Astrocyte (in vitro differentiated cells and primary cell): Measurements from ENCODE around the gene CRIM1. TPM values are rescaled to one million over a fixed set of nuclear protein-coding genes. Genes with fewer than 3 reads are reported as not detected.

Source experiments
- DNase-seq: peaks from one replicate; pipeline ENCODE4 v3.0.0-alpha.2; 2010; ENCODE audit warnings: low read depth
- FAIRE-seq: peaks from 2 replicates; lab custom pipeline; 2011; peaks lifted over from hg19 to GRCh38; lab: Jason Lieb, UNC
- H2AFZ ChIP-seq: 2 replicates; pipeline ENCODE4 v1.6.0; 2012; ENCODE audit warnings: low read depth, low read length, inconsistent platforms
- H3K27ac ChIP-seq: 2 replicates; pipeline ENCODE4 v1.5.1; 2011; ENCODE audit warnings: low read depth, low read length, inconsistent platforms
- H3K27me3 ChIP-seq: 2 replicates; pipeline ENCODE4 v1.6.0; 2011; ENCODE audit warnings: low read length, inconsistent platforms; ENCODE audit not compliant: insufficient read depth
- H3K36me3 ChIP-seq: 2 replicates; pipeline ENCODE4 v1.5.1; 2011; ENCODE audit warnings: low read length, inconsistent platforms; ENCODE audit not compliant: insufficient read depth
- H3K4me1 ChIP-seq: 2 replicates; pipeline ENCODE4 v1.5.1; 2011; ENCODE audit warnings: low read length, inconsistent platforms; ENCODE audit not compliant: insufficient read depth
- H3K4me2 ChIP-seq: 2 replicates; pipeline ENCODE4 v1.6.0; 2012; ENCODE audit warnings: low read length, inconsistent platforms
- H3K4me3 ChIP-seq: 2 replicates; pipeline ENCODE4 v1.5.1; 2011; ENCODE audit warnings: low read depth, mild to moderate bottlenecking, low read length, inconsistent platforms; ENCODE audit not compliant: insufficient read depth
- H3K79me2 ChIP-seq: 2 replicates; pipeline ENCODE4 v1.6.0; 2012; ENCODE audit warnings: mild to moderate bottlenecking, low read length, inconsistent platforms; ENCODE audit not compliant: insufficient read depth
- H3K9ac ChIP-seq: 2 replicates; pipeline ENCODE4 v1.6.0; 2012; ENCODE audit warnings: mild to moderate bottlenecking, low read length, inconsistent platforms
- H3K9me3 ChIP-seq: 2 replicates; pipeline ENCODE4 v1.5.1; 2012; ENCODE audit warnings: low read depth, mild to moderate bottlenecking, low read length, inconsistent platforms; ENCODE audit not compliant: insufficient read depth
- H4K20me1 ChIP-seq: 2 replicates; pipeline ENCODE4 v1.6.0; 2012; ENCODE audit warnings: low read length, inconsistent platforms; ENCODE audit not compliant: insufficient read depth
- H3K27ac Mint-ChIP-seq: one replicate; pipeline ENCODE4 v1.8.0; 2021; ENCODE audit warnings: mild to moderate bottlenecking, mixed read lengths; ENCODE audit not compliant: unreplicated experiment
- H3K27me3 Mint-ChIP-seq: one replicate; pipeline ENCODE4 v1.8.0; 2021; ENCODE audit warnings: low read depth, mixed read lengths; ENCODE audit not compliant: unreplicated experiment
- H3K36me3 Mint-ChIP-seq: one replicate; pipeline ENCODE4 v1.8.0; 2021; ENCODE audit warnings: low read depth, mixed read lengths; ENCODE audit not compliant: unreplicated experiment
- H3K4me1 Mint-ChIP-seq: one replicate; pipeline ENCODE4 v1.8.0; 2021; ENCODE audit warnings: low read depth, mixed read lengths; ENCODE audit not compliant: unreplicated experiment
- H3K4me3 Mint-ChIP-seq: one replicate; pipeline ENCODE4 v1.8.0; 2021; ENCODE audit warnings: mild to moderate bottlenecking, moderate library complexity, mixed read lengths; ENCODE audit not compliant: unreplicated experiment
- H3K9me3 Mint-ChIP-seq: one replicate; pipeline ENCODE4 v1.8.0; 2021; ENCODE audit warnings: mild to moderate bottlenecking, mixed read lengths; ENCODE audit not compliant: unreplicated experiment
- EZH2 ChIP-seq: IDR thresholded peaks from 2 replicates; pipeline ENCODE4 v1.6.1; 2012; ENCODE audit warnings: mild to moderate bottlenecking, low read length, inconsistent platforms; ENCODE audit not compliant: insufficient read depth
- total RNA-seq: library from RNA; stranded (reverse); gene quantifications from 2 replicates; pipeline ENCODE4 v1.2.1, GENCODE V29; 2021
- TF ChIP-seq, protein P1 (sequence below): IDR thresholded peaks from 2 replicates; pipeline ENCODE4 v1.5.1; 2011; ENCODE audit warnings: low read depth, mild to moderate bottlenecking, inconsistent platforms, low read length, moderate library complexity; ENCODE audit not compliant: insufficient read depth

Gene CRIM1
- total RNA-seq, 1 donor from 2014 or later, result 180 TPM

GRCh38 chr2:36453652-36454051 is 98.1 kb downstream of the CRIM1 start:
- H3K9me3 Mint-ChIP-seq, result no peaks in the 10 kb centered on the region
- Histone ChIP-seq H3K36me3 (peaks cover 10% of the 10 kb centered on the region), H3K4me2 (peak overlapping the region; percentile 47), H3K9me3 (no peaks in the 10 kb centered on the region), H3K4me3 (no peak overlapping the region), H2AFZ (no peak overlapping the region), H3K27ac (peak overlapping the region; percentile 85), H3K79me2 (peaks cover 71% of the 10 kb centered on the region), H3K4me1 (peaks cover 82% of the 10 kb centered on the region), H3K9ac (peak overlapping the region; percentile 21), H3K27me3 (no peaks in the 10 kb centered on the region), H4K20me1 (no peaks in the 10 kb centered on the region)
- peak; percentile 17 for FAIRE-seq
- H3K4me3 Mint-ChIP-seq, result no peak overlapping the region
- TF ChIP-seq, protein P1, sequence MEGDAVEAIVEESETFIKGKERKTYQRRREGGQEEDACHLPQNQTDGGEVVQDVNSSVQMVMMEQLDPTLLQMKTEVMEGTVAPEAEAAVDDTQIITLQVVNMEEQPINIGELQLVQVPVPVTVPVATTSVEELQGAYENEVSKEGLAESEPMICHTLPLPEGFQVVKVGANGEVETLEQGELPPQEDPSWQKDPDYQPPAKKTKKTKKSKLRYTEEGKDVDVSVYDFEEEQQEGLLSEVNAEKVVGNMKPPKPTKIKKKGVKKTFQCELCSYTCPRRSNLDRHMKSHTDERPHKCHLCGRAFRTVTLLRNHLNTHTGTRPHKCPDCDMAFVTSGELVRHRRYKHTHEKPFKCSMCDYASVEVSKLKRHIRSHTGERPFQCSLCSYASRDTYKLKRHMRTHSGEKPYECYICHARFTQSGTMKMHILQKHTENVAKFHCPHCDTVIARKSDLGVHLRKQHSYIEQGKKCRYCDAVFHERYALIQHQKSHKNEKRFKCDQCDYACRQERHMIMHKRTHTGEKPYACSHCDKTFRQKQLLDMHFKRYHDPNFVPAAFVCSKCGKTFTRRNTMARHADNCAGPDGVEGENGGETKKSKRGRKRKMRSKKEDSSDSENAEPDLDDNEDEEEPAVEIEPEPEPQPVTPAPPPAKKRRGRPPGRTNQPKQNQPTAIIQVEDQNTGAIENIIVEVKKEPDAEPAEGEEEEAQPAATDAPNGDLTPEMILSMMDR, result no peak
- TF ChIP-seq EZH2, result no peak
- H3K27ac Mint-ChIP-seq, result no peak overlapping the region
- peaks cover 3% of the 10 kb centered on the region for H3K36me3 Mint-ChIP-seq
- H3K4me1 Mint-ChIP-seq, result peaks cover 28% of the 10 kb centered on the region
- no peak for DNase-seq
- no peaks in the 10 kb centered on the region for H3K27me3 Mint-ChIP-seq

DNA sequence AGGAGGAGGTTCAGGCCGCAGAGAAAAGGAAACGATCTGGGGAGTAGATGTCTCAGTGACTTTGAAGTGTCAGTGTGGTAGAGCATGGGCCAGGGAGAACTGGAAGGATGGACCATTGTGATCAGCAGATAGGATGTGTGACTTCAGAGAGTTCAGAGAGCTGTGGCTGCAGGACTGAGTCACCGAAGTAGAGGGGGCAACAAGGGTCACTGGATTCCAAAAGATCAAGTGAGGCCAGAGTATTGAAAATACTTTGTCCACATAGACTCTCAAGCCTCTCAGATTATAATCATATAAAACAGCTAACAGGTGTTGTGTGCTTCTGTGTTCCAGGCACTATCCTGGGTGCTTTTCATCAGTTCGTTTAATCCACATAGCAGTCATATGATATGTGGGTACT is 99.4 kb downstream of the CRIM1 start:
- H3K9ac ChIP-seq, result peak overlapping the region; percentile 7
- peak overlapping the region; percentile 74 for H3K4me2 ChIP-seq
- no peaks in the 10 kb centered on the region for H3K27me3 ChIP-seq
- no peaks in the 10 kb centered on the region for H3K9me3 ChIP-seq
- H3K36me3 ChIP-seq, result peaks cover 7% of the 10 kb centered on the region
- TF ChIP-seq, protein P1, result no peak
- no peak for TF ChIP-seq EZH2
- Mint-ChIP-seq H3K4me3 (no peak overlapping the region), H3K36me3 (peaks cover 3% of the 10 kb centered on the region), H3K27ac (no peak overlapping the region), H3K27me3 (no peaks in the 10 kb centered on the region), H3K9me3 (no peaks in the 10 kb centered on the region), H3K4me1 (peaks cover 21% of the 10 kb centered on the region)
- DNase-seq, result no peak
- peak overlapping the region; percentile 85 for H3K27ac ChIP-seq
- peaks cover 77% of the 10 kb centered on the region for H3K4me1 ChIP-seq
- H3K79me2 ChIP-seq, result peaks cover 79% of the 10 kb centered on the region
- no peak for FAIRE-seq
- H4K20me1 ChIP-seq, result no peaks in the 10 kb centered on the region
- no peak overlapping the region for H2AFZ ChIP-seq
- H3K4me3 ChIP-seq, result no peak overlapping the region

DNA sequence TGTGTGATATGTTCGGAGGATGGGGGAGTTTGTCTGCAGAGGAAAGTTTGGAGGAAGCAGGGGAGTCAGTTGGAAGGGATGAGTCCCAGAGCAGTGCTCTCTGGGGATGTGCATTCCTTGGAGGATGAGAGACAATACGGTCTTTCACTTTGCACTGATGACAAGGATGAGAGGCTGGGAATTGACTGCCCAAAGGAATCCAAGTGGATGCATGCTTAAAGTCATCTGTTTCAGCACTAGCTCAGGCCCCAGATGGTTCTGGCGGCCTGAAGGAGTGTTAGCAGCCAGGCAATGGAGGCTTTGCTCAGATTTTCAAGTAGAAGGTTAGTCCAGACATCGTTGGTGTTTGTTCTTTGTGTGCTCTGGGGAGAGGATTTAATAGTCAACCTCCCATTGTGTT is 100.2 kb downstream of the CRIM1 start:
- peak overlapping the region; percentile 85 for H3K27ac ChIP-seq
- H3K9me3 Mint-ChIP-seq, result no peaks in the 10 kb centered on the region

More for the DNA sequence above, 100.2 kb downstream of the CRIM1 start:
- DNase-seq (no peak), FAIRE-seq (no peak)
- H3K79me2 ChIP-seq, result peaks cover 85% of the 10 kb centered on the region
- Mint-ChIP-seq H3K4me1 (peaks cover 14% of the 10 kb centered on the region), H3K36me3 (peaks cover 3% of the 10 kb centered on the region), H3K27me3 (no peaks in the 10 kb centered on the region), H3K27ac (no peak overlapping the region), H3K4me3 (no peak overlapping the region)
- peaks cover 75% of the 10 kb centered on the region for H3K4me1 ChIP-seq
- H3K9me3 ChIP-seq, result no peaks in the 10 kb centered on the region
- H2AFZ ChIP-seq, result no peak overlapping the region
- TF ChIP-seq EZH2, result no peak
- TF ChIP-seq, protein P1, result no peak
- H3K27me3 ChIP-seq, result no peaks in the 10 kb centered on the region
- peak overlapping the region; percentile 74 for H3K9ac ChIP-seq
- H3K4me3 ChIP-seq, result no peak overlapping the region
- H3K4me2 ChIP-seq, result peak overlapping the region; percentile 74
- H3K36me3 ChIP-seq, result peaks cover 7% of the 10 kb centered on the region
- no peaks in the 10 kb centered on the region for H4K20me1 ChIP-seq
